Measurements from ENCODE around the gene MAPRE3.

The MAPRE3 gene

DNA sequence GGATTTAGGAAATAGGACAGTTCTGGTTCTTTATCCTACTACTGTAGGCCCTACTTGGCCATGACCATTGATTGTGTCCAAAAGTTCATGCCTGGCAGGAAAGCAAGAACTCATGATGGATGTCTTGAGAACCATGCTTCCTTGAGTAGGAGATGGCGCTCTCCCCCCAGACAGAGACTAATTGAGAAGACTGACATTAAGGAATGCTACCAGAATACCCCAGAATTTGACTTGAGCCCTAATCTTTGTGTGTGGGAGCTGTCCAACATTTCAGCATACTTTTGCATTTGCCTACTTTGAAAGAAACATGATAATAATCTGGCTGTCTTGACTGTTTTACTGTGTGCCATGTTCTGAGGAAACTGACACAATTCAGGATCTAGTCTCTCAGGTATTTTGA lies 23.3 kb downstream of the MAPRE3 start:
- TF ChIP-seq, protein P1, sequence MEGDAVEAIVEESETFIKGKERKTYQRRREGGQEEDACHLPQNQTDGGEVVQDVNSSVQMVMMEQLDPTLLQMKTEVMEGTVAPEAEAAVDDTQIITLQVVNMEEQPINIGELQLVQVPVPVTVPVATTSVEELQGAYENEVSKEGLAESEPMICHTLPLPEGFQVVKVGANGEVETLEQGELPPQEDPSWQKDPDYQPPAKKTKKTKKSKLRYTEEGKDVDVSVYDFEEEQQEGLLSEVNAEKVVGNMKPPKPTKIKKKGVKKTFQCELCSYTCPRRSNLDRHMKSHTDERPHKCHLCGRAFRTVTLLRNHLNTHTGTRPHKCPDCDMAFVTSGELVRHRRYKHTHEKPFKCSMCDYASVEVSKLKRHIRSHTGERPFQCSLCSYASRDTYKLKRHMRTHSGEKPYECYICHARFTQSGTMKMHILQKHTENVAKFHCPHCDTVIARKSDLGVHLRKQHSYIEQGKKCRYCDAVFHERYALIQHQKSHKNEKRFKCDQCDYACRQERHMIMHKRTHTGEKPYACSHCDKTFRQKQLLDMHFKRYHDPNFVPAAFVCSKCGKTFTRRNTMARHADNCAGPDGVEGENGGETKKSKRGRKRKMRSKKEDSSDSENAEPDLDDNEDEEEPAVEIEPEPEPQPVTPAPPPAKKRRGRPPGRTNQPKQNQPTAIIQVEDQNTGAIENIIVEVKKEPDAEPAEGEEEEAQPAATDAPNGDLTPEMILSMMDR (conservative IDR thresholded peaks at IDR 0.05; ENCODE audit: low read length), result no peak
- no peak overlapping the region for H3K4me3 ChIP-seq (ENCODE audit: low read length)
- DNase-seq (ENCODE audit: low read depth), result no peak

DNA sequence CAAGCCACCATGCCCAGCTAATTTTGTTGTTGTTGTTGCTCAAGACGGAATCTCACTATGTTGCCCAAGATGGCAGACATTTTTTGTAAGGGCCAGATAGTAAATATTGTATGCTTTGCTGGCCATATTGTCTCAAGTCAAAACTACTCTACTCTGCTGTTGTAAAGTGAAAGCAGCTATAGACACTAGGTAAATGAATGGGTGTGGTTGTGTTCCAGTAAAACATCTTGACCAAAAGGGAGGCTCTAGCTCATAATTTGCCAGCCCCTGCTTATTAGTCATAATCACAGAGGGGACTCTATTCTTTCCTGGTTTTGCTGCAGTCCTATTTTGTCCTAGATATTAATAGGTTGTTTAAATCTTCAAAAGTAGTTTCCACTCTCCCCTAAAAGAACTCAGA lies 24.5 kb downstream of the MAPRE3 start:
- no peak for DNase-seq (ENCODE audit: low read depth)
- TF ChIP-seq, protein P1 (conservative IDR thresholded peaks at IDR 0.05; ENCODE audit: low read length), result no peak
- H3K4me3 ChIP-seq (ENCODE audit: low read length), result no peak overlapping the region

DNA sequence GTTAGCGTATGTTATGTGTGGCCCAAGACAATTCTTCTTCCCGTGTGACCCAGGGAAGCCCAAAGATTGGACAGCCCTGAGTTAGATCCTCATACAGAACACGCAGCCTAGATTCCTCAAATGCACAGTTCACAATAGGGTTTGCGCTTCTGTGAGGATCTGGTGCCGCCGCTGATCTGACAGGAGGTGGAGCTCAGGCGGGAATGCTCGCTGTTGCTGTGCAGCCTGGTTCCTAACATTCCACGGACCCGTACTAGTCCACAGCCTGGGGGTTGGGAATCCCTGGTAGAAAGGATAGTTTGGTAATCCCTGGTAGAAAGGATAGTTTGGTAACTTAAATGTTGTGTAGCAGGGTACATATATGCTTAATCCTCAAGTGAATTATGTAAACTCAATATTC lies 27.0 kb downstream of the MAPRE3 start:
- DNase-seq (ENCODE audit: low read depth), result no peak
- TF ChIP-seq, protein P1 (conservative IDR thresholded peaks at IDR 0.05; ENCODE audit: low read length), result no peak
- H3K4me3 ChIP-seq (ENCODE audit: low read length), result no peak overlapping the region

DNA sequence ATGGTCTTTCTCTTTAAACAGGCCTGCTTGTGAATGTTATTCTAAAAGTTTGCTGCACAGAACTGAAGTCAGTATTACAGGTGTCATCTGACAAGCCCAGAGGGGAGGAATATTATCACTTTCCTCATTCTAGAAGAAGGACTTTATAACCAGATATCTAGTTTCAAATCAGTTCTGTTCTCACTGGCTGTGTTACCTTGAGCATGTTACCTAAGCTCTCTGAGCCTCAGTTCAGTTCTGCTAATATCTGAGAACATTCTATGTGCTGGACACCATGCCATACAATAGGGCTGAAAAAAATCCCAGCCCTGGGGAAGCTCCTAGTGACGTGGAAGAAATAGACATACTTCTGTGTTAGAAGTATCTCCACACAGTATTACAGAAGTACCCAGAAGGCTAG lies 27.9 kb downstream of the MAPRE3 start:
- DNase-seq (ENCODE audit: low read depth), result no peak
- no peak overlapping the region for H3K4me3 ChIP-seq (ENCODE audit: low read length)
- TF ChIP-seq, protein P1 (conservative IDR thresholded peaks at IDR 0.05; ENCODE audit: low read length), result no peak

DNA sequence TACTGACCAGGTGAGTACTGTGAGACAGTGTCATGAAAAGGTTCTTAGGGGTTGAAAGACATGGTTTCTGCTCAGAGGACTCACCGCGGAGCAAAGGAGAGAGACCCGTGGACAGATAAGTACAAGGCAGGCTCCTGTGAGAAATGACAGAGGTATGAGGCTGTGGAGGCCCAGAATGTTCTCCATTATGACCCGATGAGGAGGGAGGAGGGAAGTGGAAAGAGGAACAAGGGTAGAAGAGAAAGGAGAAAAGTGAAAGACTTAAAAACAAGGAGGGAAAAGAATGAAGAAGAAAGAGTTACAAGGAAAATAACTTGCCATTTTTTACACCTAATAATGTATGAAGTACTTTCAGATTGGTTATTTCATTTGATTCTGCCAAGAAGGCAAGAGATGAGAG lies 29.8 kb downstream of the MAPRE3 start:
- TF ChIP-seq, protein P1 (conservative IDR thresholded peaks at IDR 0.05; ENCODE audit: low read length), result no peak
- DNase-seq (ENCODE audit: low read depth), result no peak
- H3K4me3 ChIP-seq (ENCODE audit: low read length), result no peak overlapping the region

DNA sequence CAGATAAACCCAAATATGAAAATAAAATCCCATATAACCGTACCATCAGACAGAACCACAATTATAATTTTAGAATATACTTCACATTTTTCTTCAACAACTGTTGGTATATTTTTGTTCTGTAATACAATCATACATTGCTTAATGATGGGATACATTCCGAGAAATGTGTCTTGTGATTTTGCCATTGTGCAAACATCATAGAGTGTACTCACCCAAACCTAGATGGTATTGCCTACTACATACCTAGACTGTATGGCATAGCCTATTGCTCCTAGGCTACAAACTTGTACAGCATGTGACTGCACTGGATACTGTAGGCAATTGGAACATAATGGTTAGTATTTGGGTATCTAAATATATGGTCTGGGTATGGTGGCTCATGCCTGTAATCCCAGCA lies 30.6 kb downstream of the MAPRE3 start:
- no peak for DNase-seq (ENCODE audit: low read depth)
- H3K4me3 ChIP-seq (ENCODE audit: low read length), result no peak overlapping the region
- TF ChIP-seq, protein P1 (conservative IDR thresholded peaks at IDR 0.05; ENCODE audit: low read length), result no peak

DNA sequence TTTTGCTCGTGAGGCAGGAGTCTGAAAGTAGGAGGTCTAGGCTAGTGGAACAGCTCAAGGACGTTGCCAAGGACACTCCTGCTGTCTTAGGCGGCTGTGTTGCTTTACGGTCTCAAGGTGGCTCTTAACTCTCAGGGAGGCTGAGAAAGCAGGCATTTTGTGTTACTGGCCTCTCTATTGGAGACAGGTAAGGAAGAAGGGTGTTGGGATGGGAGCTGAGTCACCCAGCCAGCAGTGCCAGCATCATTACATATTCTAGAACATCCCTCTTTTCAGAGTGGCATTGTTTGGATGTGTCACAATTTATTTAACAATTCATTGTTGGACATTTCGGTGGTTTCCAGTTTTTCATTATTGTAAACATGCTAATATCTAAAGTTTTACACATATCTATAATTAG lies 31.5 kb downstream of the MAPRE3 start:
- TF ChIP-seq, protein P1 (conservative IDR thresholded peaks at IDR 0.05; ENCODE audit: low read length), result no peak
- DNase-seq (ENCODE audit: low read depth), result no peak
- no peak overlapping the region for H3K4me3 ChIP-seq (ENCODE audit: low read length)

Data from AG10803 (cell line).